H9 (cell line): Measurements from ENCODE around the gene CDH4. TPM values are rescaled to one million over a fixed set of nuclear protein-coding genes. Genes with fewer than 3 reads are reported as not detected.

ENCODE experiments used
- DNase-seq: peaks from one replicate; pipeline ENCODE4 v3.0.0-alpha.2; 2017
- H2AFZ ChIP-seq: one replicate; pipeline ENCODE4 v1.6.1; 2013; ENCODE audit warnings: mild to moderate bottlenecking, low read length, control low read depth, moderate library complexity
- H2AK5ac ChIP-seq: 2 replicates; pipeline ENCODE4 v1.6.1; 2013; ENCODE audit warnings: low read length, control low read depth, mixed read lengths; ENCODE audit not compliant: insufficient read length
- H2BK120ac ChIP-seq: one replicate; pipeline ENCODE4 v1.6.1; 2013; ENCODE audit warnings: low read depth, mild to moderate bottlenecking, low read length, control low read depth, inconsistent platforms; ENCODE audit not compliant: poor library complexity, severe bottlenecking
- H2BK12ac ChIP-seq: 2 replicates; pipeline ENCODE4 v1.6.1; 2013; ENCODE audit warnings: low read length, control low read depth, mixed read lengths, low read depth; ENCODE audit not compliant: insufficient read length
- H2BK15ac ChIP-seq: 2 replicates; pipeline ENCODE4 v1.6.1; 2013; ENCODE audit warnings: low read depth, low read length, control low read depth
- H2BK20ac ChIP-seq: one replicate; pipeline ENCODE4 v1.6.1; 2013; ENCODE audit warnings: low read depth, mild to moderate bottlenecking, low read length, control low read depth, inconsistent platforms; ENCODE audit not compliant: poor library complexity, severe bottlenecking
- H2BK5ac ChIP-seq: 2 replicates; pipeline ENCODE4 v1.6.1; 2013; ENCODE audit warnings: low read length, control low read depth, mixed read lengths; ENCODE audit not compliant: insufficient read length
- H3K14ac ChIP-seq: 2 replicates; pipeline ENCODE4 v1.6.1; 2013; ENCODE audit warnings: low read length, control low read depth; ENCODE audit not compliant: insufficient read depth
- H3K18ac ChIP-seq: 2 replicates; pipeline ENCODE4 v1.6.1; 2013; ENCODE audit warnings: low read depth, mild to moderate bottlenecking, mixed read lengths, low read length, control low read depth; ENCODE audit not compliant: insufficient read length
- H3K23ac ChIP-seq: 2 replicates; pipeline ENCODE4 v1.6.1; 2013; ENCODE audit warnings: low read length, control low read depth, mixed read lengths, low read depth; ENCODE audit not compliant: insufficient read length
- H3K23me2 ChIP-seq: 2 replicates; pipeline ENCODE4 v1.6.1; 2013; ENCODE audit warnings: low read depth, mild to moderate bottlenecking, mixed read lengths, low read length, control low read depth; ENCODE audit not compliant: insufficient read length, poor library complexity, severe bottlenecking
- H3K27ac ChIP-seq: 2 replicates; pipeline ENCODE4 v1.5.1; 2013; ENCODE audit warnings: low read length, control low read depth, mixed read lengths, low read depth; ENCODE audit not compliant: insufficient read length
- H3K27me3 ChIP-seq: 2 replicates; pipeline ENCODE4 v1.6.1; 2013; ENCODE audit warnings: low read length, control low read depth, inconsistent platforms; ENCODE audit not compliant: insufficient read depth
- H3K4ac ChIP-seq: 2 replicates; pipeline ENCODE4 v1.6.1; 2013; ENCODE audit warnings: low read depth, mild to moderate bottlenecking, control low read depth, inconsistent platforms, low read length, moderate library complexity
- H3K4me1 ChIP-seq: 2 replicates; pipeline ENCODE4 v1.6.1; 2013; ENCODE audit warnings: low read length, control low read depth, inconsistent platforms; ENCODE audit not compliant: insufficient read depth
- H3K4me2 ChIP-seq: 2 replicates; pipeline ENCODE4 v1.6.1; 2013; ENCODE audit warnings: low read length, control low read depth, mixed read lengths; ENCODE audit not compliant: insufficient read length, insufficient read depth
- H3K56ac ChIP-seq: 2 replicates; pipeline ENCODE4 v1.6.1; 2013; ENCODE audit warnings: low read depth, mild to moderate bottlenecking, mixed read lengths, low read length, control low read depth; ENCODE audit not compliant: insufficient read length
- H3K79me1 ChIP-seq: 2 replicates; pipeline ENCODE4 v1.6.1; 2013; ENCODE audit warnings: low read depth, mild to moderate bottlenecking, moderate library complexity, low read length, control low read depth, inconsistent platforms; ENCODE audit not compliant: insufficient read depth, poor library complexity, severe bottlenecking
- H3K79me2 ChIP-seq: 2 replicates; pipeline ENCODE4 v1.6.1; 2013; ENCODE audit warnings: low read length, control low read depth, inconsistent platforms; ENCODE audit not compliant: insufficient read depth
- H3K9ac ChIP-seq: 2 replicates; pipeline ENCODE4 v1.6.1; 2013; ENCODE audit warnings: low read length, control low read depth, mixed read lengths; ENCODE audit not compliant: insufficient read length; ENCODE audit errors: extremely low read depth
- H3K9me3 ChIP-seq: one replicate; pipeline ENCODE4 v1.6.1; 2013; ENCODE audit warnings: low read depth, low read length, inconsistent platforms; ENCODE audit not compliant: control insufficient read depth
- H3T11ph ChIP-seq: one replicate; pipeline ENCODE4 v1.6.1; 2013; ENCODE audit warnings: mild to moderate bottlenecking, low read length, control low read depth, inconsistent platforms
- H4K20me1 ChIP-seq: one replicate; pipeline ENCODE4 v1.6.1; 2013; ENCODE audit not compliant: control insufficient read depth, insufficient read length, insufficient read depth
- H4K5ac ChIP-seq: 2 replicates; pipeline ENCODE4 v1.6.1; 2013; ENCODE audit warnings: low read depth, mild to moderate bottlenecking, mixed read lengths, low read length, control low read depth; ENCODE audit not compliant: insufficient read length
- H4K8ac ChIP-seq: replicated peaks from 2 replicates; pipeline ENCODE4 v1.6.1; 2013; ENCODE audit warnings: low read length, control low read depth, mixed read lengths, low read depth; ENCODE audit not compliant: insufficient read length
- H4K91ac ChIP-seq: 2 replicates; pipeline ENCODE4 v1.6.1; 2013; ENCODE audit warnings: low read depth, mild to moderate bottlenecking, moderate library complexity, mixed read lengths, low read length, control low read depth; ENCODE audit not compliant: insufficient read length
- H3K27ac Mint-ChIP-seq, 3 experiments: 2 replicates in 2 of 3; 3 replicates in 1 of 3; pipeline ENCODE4 v1.8.0; 2020 to 2021; ENCODE audit warnings: mixed read lengths in 3 of 3, mild to moderate bottlenecking in 1 of 3, moderate library complexity in 1 of 3
- H3K27me3 Mint-ChIP-seq: 2 replicates; pipeline ENCODE4 v1.8.0; 2021; ENCODE audit warnings: low read depth, mild to moderate bottlenecking, moderate library complexity, mixed read lengths
- H3K36me3 Mint-ChIP-seq, 3 experiments: 2 replicates in 2 of 3; 3 replicates in 1 of 3; pipeline ENCODE4 v1.8.0; 2020 to 2021; ENCODE audit warnings: low read depth in 3 of 3, mixed read lengths in 3 of 3; ENCODE audit not compliant: insufficient read depth in 1 of 3
- H3K4me1 Mint-ChIP-seq, 2 experiments: 2 replicates each; pipeline ENCODE4 v1.8.0; 2020; ENCODE audit warnings: mixed read lengths in 2 of 2
- H3K4me3 Mint-ChIP-seq, 2 experiments: 2 replicates in 1 of 2; 3 replicates in 1 of 2; pipeline ENCODE4 v1.8.0; 2020 to 2021; ENCODE audit warnings: mild to moderate bottlenecking in 2 of 2, mixed read lengths in 2 of 2, moderate library complexity in 1 of 2
- H3K9me3 Mint-ChIP-seq, 2 experiments: 2 replicates in 1 of 2; 3 replicates in 1 of 2; pipeline ENCODE4 v1.8.0; 2020; ENCODE audit warnings: mild to moderate bottlenecking in 2 of 2, mixed read lengths in 2 of 2, moderate library complexity in 1 of 2
- CTCF ChIP-seq: fragments of 200-600 bp; sonication (generic); conservative IDR thresholded peaks from 3 replicates; pipeline ENCODE4 v1.8.0; 2021; ENCODE audit warnings: antibody characterized with exemption, mild to moderate bottlenecking
- WGBS: extraction: QIAGEN DNeasy Blood & Tissue Kit; methylation state at CpG from one replicate; pipeline ENCODE4 v1.1.7; 2013; ENCODE audit warnings: missing lambda C conversion rate, low lambda C conversion rate, mixed read lengths; ENCODE audit not compliant: insufficient read length; ENCODE audit errors: extremely low coverage; 5-methylcytosine and 5-hydroxymethylcytosine counted together
- total RNA-seq: library from RNA; stranded (reverse); gene quantifications from 2 replicates; pipeline ENCODE4 v1.2.1, GENCODE V29; 2021

CDH4 gene
- total RNA-seq, 1 experiment from 2014 or later, result 3.0 TPM

GRCh38 chr20:61926253-61926613 is 674.2 kb downstream of the CDH4 start:
- H3K36me3 Mint-ChIP-seq, result peaks cover 0 to 4% (median 2%) of the 10 kb centered on the region in 3 experiments; a peak in 3 of 7 replicates
- no peak overlapping the region for H2BK120ac ChIP-seq
- peaks cover 3% of the 10 kb centered on the region; the same call in 1 of the 2 replicates for H3K27me3 Mint-ChIP-seq
- no peaks in the 10 kb centered on the region for H3K79me1 ChIP-seq
- no peaks in the 10 kb centered on the region for H3K23me2 ChIP-seq
- H4K20me1 ChIP-seq, result no peaks in the 10 kb centered on the region
- H3T11ph ChIP-seq, result no peak overlapping the region
- no peak overlapping the region for H2AFZ ChIP-seq
- H3K4me1 ChIP-seq, result no peaks in the 10 kb centered on the region
- H4K91ac ChIP-seq, result no peak overlapping the region
- H2AK5ac ChIP-seq, result no peak overlapping the region
- no peak overlapping the region for H3K4me3 Mint-ChIP-seq
- H2BK12ac ChIP-seq, result no peak overlapping the region
- no peak overlapping the region for H3K4ac ChIP-seq
- DNase-seq, result no peak
- no peak overlapping the region for H2BK15ac ChIP-seq
- H4K5ac ChIP-seq, result no peak overlapping the region
- no CpG with 5 or more reads among the region's 14 CpGs for WGBS
- H3K23ac ChIP-seq, result no peak overlapping the region
- no peak overlapping the region for H2BK20ac ChIP-seq
- no peaks in the 10 kb centered on the region; the same call in 1 of the 2 replicates for H3K27me3 ChIP-seq
- H3K56ac ChIP-seq, result no peak overlapping the region
- H4K8ac ChIP-seq, result no peak overlapping the region
- no peaks in the 10 kb centered on the region for H3K79me2 ChIP-seq
- no peak overlapping the region for H2BK5ac ChIP-seq
- no peaks in the 10 kb centered on the region for H3K4me1 Mint-ChIP-seq
- no peak overlapping the region for H3K9ac ChIP-seq
- 0 out of 5 replicates have a peak, but pooled peaks cover 0 to 2% of the 10 kb centered on the region in 2 experiments for H3K9me3 Mint-ChIP-seq
- H3K14ac ChIP-seq, result no peak overlapping the region
- H3K9me3 ChIP-seq, result no peaks in the 10 kb centered on the region
- H3K27ac Mint-ChIP-seq, result no peak overlapping the region
- H3K4me2 ChIP-seq, result no peak overlapping the region
- no peak for TF ChIP-seq CTCF
- H3K27ac ChIP-seq, result no peak overlapping the region
- no peak overlapping the region for H3K18ac ChIP-seq
